ENCODE data around the gene TMED4. TPM values are rescaled to one million over a fixed set of nuclear protein-coding genes. Genes with fewer than 3 reads are reported as not detected.

Gene TMED4
- total RNA-seq, 2 experiments from 2014 or later = 68.6 to 80.5 TPM

GRCh38 chr7:44541876-44542610 lies 40.0 kb downstream of the TMED4 start:
- Histone ChIP-seq H4K20me1 (ENCODE audit: insufficient read depth, low read length) (no peaks in the 10 kb centered on the region), H3K79me2 (ENCODE audit: insufficient read depth, low read depth, low read length) (no peaks in the 10 kb centered on the region), H3K4me1 (ENCODE audit: insufficient read depth, low read length, poor library complexity, severe bottlenecking) (no peaks in the 10 kb centered on the region), H3K4me2 (ENCODE audit: low read length) (no peak overlapping the region), H3K9me2 (ENCODE audit: insufficient read depth, low read length) (no peaks in the 10 kb centered on the region), H2AFZ (ENCODE audit: low read length) (no peak overlapping the region), H3K9me3 (ENCODE audit: low read length) (no peaks in the 10 kb centered on the region), H3K4me3 (ENCODE audit: low read depth, low read length, poor library complexity, severe bottlenecking) (no peak overlapping the region), H3K36me3 (ENCODE audit: insufficient read depth, low read length) (no peaks in the 10 kb centered on the region), H3K27ac (ENCODE audit: low read depth, low read length, poor library complexity, severe bottlenecking) (no peak overlapping the region)
- no TSS peak for BruUV-seq (replicated peaks)
- ChIA-PET POLR2A (no interaction called here), CTCF (ENCODE audit: unreplicated experiment) (no interaction called here)
- no peak for DNase-seq (ENCODE audit: low spot score)
- intact Hi-C loops (cut with micrococcal nuclease; ENCODE audit: unreplicated experiment) = no loop called here
- TF ChIP-seq CTCF (conservative IDR thresholded peaks at IDR 0.05; ENCODE audit: low read length) (no peak), EZH2phosphoT487 (IDR thresholded peaks at IDR 0.05; ENCODE audit: borderline replicate concordance, low read depth, low read length) (no peak)

GRCh38 chr7:44541028-44541869 lies 40.8 kb downstream of the TMED4 start, which contains the start of gene NPC1L1:
NPC1L1 (minus strand) TSS chr7:44541330; CDS start chr7:44541259, 71 bp downstream.
- H3K4me2 ChIP-seq (ENCODE audit: low read length) = no peak within 1 kb of the TSS

More at GRCh38 chr7:44541028-44541869, 40.8 kb downstream of the TMED4 start, which contains the start of gene NPC1L1:
- TF ChIP-seq CTCF (conservative IDR thresholded peaks at IDR 0.05; ENCODE audit: low read length) = no peak
- no peak for TF ChIP-seq EZH2phosphoT487 (IDR thresholded peaks at IDR 0.05; ENCODE audit: borderline replicate concordance, low read depth, low read length)
- Histone ChIP-seq H4K20me1 (ENCODE audit: insufficient read depth, low read length) (no peaks in the 10 kb centered on the region), H3K27ac (ENCODE audit: low read depth, low read length, poor library complexity, severe bottlenecking) (no peak within 1 kb of the TSS), H3K9me2 (ENCODE audit: insufficient read depth, low read length) (no peaks in the 10 kb centered on the region), H3K4me1 (ENCODE audit: insufficient read depth, low read length, poor library complexity, severe bottlenecking) (no peaks in the 10 kb centered on the region), H3K4me3 (ENCODE audit: low read depth, low read length, poor library complexity, severe bottlenecking) (no peak within 1 kb of the TSS), H2AFZ (ENCODE audit: low read length) (no peak within 1 kb of the TSS), H3K79me2 (ENCODE audit: insufficient read depth, low read depth, low read length) (no peaks in the 10 kb centered on the region), H3K36me3 (ENCODE audit: insufficient read depth, low read length) (no peaks in the 10 kb centered on the region), H3K9me3 (ENCODE audit: low read length) (no peaks in the 10 kb centered on the region)
- DNase-seq (ENCODE audit: low spot score) = no peak
- ChIA-PET POLR2A (no interaction called here), CTCF (ENCODE audit: unreplicated experiment) (no interaction called here)
- no TSS peak for BruUV-seq (replicated peaks)
- intact Hi-C loops (cut with micrococcal nuclease; ENCODE audit: unreplicated experiment) = no loop called here
